Raji (cell line): Measurements from ENCODE around the gene TMEM60.

Experiments
- POLR2A ChIP-seq: IDR thresholded peaks from 2 replicates; pipeline ENCODE4 v1.6.1; 2011; ENCODE audit warnings: low read depth, low read length, control low read depth; ENCODE audit not compliant: insufficient read depth

Gene TMEM60

GRCh38 chr7:77823787-77824186, 25.6 kb upstream of the TMEM60 start:
- no peak for TF ChIP-seq POLR2A

- no peak for TF ChIP-seq POLR2A
Measured at GRCh38 chr7:77822269-77822668, 24.0 kb upstream of the TMEM60 start.

DNA sequence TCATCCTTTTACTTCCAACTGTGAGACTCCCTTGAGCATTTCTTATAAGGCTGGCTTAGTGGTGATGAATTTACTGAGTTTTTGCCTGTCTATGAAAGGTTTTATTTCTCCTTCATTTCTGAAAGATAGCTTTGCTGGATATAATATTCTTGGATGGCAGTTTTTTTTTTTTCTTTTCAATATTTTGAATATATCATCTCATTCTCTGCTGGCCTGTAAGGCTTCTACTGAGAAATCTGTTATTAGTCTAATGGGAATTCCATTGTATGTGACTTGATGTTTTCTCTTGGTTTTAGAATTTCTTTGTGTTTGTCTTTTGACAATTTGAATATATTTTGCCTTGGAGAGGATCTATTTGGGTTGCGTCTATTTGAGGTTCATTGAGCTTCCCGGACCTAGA, 22.7 kb upstream of the TMEM60 start:
- no peak for TF ChIP-seq POLR2A

- TF ChIP-seq POLR2A: no peak
Measured at GRCh38 chr7:77819021-77819420, 20.8 kb upstream of the TMEM60 start.

- no peak for TF ChIP-seq POLR2A
Measured at GRCh38 chr7:77813180-77813579, 14.9 kb upstream of the TMEM60 start.

GRCh38 chr7:77812290-77812685, 14.1 kb upstream of the TMEM60 start:
- no peak for TF ChIP-seq POLR2A

GRCh38 chr7:77811516-77812289, 13.5 kb upstream of the TMEM60 start:
- no peak for TF ChIP-seq POLR2A

- TF ChIP-seq POLR2A: no peak
Measured at GRCh38 chr7:77808517-77808916, 10.3 kb upstream of the TMEM60 start.

GRCh38 chr7:77806425-77806824, 8.2 kb upstream of the TMEM60 start:
- no peak for TF ChIP-seq POLR2A

- no peak for TF ChIP-seq POLR2A
Measured at GRCh38 chr7:77802557-77803405, 4.5 kb upstream of the TMEM60 start.

DNA sequence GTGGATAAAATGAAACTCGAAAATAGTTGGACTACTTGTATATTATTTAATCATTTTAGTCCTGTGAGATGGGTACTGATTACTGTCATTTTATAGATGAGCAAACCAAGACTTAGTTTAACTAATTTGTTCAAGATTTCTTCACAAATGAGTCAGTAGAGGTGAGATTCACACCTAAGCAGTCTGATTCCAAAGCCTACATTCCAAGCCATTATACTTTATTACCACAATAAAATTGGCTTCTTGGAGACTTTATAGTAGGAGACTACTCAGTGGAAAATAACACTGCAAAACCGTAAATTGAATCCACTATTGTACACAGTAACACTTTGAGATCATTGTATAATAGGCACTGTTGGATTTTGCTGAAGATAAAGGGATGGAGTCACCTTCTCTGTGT, 2.5 kb upstream of the TMEM60 start:
- TF ChIP-seq POLR2A: no peak

DNA sequence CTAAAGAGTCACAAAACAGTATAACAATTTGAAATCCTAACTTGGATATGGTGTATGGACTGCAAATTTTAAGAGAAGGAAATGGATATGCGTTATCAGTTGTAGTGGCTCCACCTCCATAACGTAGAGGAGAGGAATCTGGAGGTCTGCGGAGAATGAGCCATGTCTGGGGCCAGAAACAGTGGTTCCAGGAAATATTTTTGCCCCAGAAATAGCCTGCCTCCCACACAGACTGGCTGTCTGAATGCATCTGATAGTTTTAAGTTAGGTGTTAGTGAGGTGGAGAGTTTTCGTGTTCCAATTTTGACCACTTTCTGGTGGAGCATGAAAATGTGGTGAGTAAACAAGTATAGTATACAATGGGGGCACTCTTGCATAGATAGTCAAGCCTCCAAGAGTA, 1.9 kb upstream of the TMEM60 start:
- no peak for TF ChIP-seq POLR2A

DNA sequence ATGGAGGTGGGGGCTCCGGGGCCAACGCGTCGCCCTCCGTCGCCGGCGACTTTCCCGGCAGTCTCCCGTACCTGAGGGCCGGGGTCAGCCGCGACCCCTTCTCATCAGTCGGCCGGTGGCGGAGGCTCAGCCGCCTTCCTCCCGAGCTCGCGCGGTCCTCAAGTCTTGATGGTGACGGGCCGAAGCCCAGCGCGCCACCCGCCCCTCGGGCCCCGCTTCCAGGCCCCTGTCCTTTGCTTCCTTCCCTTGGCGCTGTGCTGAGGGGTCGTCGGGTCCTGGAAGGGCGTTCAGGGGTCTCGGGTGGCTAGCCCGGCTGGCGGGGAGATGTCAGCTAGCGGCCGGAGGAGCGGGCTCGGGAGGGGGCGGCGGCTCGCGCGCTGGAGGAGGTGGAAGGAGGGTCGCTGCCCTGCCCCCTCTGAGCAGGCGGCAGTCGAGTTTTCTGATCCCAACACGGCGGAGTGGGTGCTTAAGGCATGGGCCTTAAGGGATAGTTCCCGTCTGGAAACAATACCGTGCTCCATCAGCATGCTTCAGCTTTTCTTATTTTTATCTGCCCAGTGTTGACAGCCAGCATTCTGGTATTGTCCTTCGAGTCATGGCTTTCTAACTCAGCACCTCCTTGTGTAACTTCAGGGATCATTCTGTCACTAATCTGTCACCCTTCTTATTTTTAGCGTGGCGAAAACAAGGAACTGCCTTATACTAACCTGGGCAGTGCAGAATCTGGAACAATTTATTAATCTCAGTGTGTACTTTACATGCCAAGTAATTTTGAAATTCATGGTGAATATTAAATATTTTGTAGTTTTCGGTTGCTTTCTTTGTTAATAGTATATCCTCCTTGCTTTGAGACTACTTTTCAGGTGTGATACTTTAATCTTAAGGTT, 1.1 kb upstream of the TMEM60 start:
- no peak for TF ChIP-seq POLR2A

- TF ChIP-seq POLR2A: no peak; the same call in 1 of the 2 replicates
Measured at GRCh38 chr7:77797734-77798393, 370 bp downstream of the TMEM60 start.

GRCh38 chr7:77796960-77797359, 1.3 kb downstream of the TMEM60 start:
- TF ChIP-seq POLR2A: no peak

DNA sequence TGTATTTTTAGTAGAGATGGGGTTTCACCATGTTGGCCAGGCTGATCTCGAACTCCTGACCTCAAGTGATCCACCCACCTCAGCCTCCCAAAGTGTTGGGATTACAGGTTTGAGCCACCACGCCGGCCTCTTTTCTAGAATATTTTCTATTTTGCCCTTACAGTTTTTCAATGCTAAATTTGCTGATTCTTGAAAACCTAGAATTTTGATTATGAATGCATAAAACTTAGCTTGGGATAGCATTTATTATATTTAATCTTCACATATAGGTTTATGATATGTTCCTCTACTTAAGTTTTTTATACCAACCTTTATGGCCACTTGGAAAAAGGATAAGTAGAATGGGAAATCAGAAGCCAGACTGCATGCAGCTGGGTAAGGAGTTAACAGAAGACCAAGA, 2.1 kb downstream of the TMEM60 start:
- no peak for TF ChIP-seq POLR2A
